COLO668 (cell line): ENCODE measurements around the gene FOXB1.

ENCODE experiments used
- DNase-seq: peaks from one replicate; lab custom pipeline; 2025; ENCODE audit not compliant: unreplicated experiment; lab: John Stamatoyannopoulos, UW

FOXB1 gene

DNA sequence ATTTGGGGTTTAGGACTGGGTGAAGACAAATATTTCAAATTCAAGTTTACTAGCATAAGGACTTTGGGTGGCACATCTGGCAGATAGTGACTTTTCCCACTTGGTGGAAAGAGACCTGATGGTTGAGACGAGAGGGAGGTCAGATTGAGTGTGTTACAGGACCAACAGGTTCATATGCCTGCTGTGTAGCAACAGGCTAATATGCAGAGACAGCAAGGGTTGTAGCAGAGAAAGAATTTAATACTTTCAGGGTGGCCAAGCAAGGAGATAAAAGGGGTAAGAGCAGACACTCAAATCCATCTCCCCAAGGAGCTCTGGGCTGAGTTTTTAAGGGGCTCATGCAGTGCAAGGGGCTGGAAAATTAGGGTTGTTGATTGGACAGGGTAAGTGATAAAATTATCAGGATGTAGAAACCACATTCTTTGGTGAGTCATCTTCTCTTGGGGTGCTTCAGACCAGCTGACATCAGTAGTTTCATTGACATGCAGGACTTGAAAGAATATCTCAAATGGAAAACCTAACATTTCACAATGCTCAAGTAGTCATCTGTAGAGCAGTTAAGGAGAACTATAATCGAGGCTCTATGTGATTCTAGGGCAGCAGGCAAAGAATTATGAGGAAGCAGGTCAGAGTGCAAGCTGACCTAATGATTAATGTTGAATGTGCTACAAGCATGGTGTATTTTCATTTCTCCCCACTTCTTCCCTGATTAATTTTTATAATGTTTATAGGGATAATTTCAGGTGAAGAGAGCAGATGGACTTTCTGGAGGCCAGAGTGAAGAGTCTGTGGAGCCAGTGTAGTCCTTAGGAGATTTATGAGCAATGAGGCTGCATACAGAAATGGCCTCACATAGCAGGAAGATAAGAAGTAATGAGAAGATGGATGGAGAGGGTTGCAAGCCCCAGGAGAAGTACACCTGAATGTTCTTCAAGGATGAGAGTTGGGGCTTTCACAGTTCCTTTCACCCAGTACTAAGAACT, 13.7 kb downstream of the FOXB1 start:
- DNase-seq = no peak

DNA sequence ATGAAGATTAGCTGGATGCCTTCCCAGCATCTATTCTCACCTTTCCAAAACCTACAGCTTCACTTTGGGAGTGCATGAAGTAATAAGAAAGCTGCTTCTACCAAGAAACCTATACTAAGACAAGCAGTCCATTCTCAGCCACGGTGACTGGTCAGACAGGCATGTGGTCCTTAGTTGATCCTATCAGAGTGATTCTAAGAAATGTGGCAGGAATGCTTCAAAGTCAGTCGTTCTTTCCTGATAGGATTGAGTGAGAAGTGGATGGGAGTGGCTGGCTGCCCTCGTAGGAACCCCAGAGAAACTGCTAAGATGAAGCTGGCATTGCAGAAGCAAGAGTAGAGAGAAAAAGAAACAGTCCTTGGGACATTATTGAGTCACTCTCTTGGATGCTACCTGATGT, 16.6 kb downstream of the FOXB1 start:
- DNase-seq = no peak

DNA sequence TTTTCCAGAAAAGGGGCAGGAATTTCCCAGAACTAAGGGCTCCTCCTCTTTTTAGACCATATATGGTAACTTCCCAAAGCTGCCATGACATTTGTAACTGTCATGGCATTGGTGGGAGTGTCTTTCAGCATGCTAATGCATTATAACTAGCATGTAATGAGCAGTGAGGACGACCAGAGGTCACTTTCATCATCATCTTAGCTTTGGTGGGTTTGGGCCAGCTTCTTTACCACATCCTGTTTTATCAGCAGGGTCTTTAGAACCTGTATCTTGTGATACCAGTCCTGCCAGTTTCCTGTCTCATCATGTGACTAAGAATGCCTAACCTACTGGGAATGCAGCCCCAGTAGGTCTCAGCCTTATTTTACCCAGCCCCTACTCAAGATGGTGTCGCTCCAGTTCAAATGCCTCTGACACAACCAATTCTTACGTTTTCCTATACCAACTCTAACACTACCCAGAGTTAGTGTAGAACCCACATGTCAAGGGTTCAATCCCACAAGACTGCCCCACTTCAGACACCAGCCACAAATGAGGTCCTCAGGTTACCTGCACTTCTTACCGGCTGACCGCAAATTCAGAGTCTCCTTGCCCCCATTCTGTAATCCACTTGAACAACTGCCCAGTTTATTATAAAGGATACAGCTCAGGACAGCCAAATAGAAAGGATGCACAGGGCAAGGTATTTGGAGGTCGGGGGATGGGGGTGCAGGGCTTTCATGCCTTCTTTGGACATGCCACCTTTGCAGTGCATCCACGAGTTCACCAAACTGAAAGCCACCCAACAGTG, 17.7 kb downstream of the FOXB1 start:
- no peak for DNase-seq

DNA sequence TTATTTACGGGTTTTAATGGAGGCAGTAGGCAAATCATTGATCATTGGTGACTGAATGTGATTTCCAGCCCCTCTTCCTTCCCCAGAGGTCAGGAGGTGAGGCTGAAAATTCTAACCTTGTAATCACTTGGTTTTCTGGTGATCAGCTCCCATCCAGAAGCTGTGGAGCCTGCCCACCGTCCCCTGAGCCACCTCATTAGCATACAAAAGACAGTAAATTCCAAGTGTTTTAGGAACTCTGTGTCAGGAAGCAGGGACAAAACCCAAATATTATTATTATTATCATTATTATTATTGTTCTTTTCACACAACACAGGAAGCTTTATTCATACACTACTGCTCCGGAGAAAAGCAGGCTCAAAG, 18.2 kb downstream of the FOXB1 start:
- DNase-seq = no peak

DNA sequence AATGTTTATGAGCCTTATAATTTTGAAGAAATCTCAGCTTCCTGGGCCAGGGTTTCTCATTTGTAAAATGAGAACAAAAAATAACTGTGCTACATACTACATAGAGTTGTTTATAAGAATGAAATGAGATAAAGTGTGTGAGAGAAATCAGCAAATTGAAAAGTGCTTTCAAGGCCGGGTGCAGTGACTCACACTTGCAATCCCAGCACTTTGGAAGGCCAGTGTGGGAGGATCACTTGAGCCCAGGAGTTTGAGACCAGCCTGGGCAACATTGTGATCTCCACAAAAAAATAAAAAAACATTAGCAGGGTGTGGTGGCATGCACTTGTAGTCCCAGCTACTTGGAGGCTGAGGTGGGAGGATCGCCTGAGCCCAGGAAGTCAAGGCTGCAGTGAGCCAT, 22.4 kb downstream of the FOXB1 start:
- DNase-seq = no peak

DNA sequence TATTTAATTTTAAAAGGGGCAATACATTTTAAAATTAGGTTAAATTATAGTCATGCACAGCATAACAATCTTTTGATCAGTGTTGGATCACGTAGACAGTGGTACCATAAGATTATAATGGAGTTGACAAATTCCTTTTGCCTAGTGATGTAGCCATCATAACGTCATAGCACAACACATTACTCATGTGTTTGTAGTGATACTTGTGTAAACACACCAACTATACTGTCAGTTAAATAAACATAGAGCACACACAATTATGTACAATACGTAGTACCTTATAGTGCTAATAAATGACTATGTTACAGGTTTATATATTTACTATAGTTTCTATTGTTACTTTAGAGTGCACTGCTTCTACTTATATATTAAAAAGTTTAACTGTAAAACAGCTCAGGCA, 31.2 kb downstream of the FOXB1 start:
- DNase-seq = no peak

DNA sequence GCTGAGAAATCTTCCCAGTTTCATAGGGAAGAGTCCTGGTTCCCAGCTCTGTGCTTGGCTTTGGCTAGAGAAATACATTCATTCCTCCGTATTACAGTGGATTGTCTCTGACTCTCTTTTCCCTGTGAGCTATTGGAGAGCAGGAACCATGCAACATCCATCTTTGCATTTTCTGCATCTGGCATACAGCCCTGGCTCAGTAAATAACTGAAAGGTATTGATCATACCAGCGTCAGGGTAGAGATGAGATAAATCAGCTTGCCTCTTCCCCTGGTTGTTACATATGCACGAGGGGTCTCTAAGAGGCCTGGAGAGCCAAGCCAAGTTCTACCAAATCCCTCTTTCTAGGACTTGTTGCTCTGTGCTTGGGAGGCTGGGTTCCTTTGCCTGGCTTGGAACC, 35.2 kb downstream of the FOXB1 start:
- DNase-seq = no peak

DNA sequence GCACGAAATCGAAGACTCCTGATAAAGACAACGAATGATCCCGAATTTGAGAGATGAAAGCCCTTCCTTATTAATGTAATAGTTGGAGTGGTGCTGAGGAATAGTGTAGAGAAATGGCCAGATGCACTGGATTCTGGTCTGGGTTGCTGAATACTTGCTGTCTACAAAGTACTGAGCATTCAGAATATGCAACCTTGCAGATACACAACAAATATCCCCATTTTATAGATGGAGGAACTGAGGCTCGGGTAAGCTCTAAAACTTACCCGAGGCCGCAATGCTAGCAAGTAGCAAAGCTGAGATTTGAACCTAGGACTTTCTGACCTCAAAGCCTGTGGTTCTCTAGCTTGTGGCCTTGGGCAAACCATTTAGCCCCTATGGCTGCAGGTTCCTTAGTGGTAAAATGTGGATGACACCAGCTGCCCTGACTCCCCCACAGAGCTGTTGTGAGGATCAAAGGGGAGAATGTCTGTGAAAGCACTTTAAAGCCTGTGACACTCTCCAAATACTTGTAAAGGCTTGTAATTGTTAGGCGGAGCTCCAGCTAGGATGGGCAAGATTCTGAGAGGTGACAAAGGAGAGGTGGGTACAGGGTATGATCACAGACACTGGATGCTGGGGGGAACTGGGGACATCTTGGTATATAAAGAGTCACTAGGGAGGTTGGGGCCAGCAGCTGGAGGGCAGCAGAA, 39.8 kb downstream of the FOXB1 start:
- no peak for DNase-seq

DNA sequence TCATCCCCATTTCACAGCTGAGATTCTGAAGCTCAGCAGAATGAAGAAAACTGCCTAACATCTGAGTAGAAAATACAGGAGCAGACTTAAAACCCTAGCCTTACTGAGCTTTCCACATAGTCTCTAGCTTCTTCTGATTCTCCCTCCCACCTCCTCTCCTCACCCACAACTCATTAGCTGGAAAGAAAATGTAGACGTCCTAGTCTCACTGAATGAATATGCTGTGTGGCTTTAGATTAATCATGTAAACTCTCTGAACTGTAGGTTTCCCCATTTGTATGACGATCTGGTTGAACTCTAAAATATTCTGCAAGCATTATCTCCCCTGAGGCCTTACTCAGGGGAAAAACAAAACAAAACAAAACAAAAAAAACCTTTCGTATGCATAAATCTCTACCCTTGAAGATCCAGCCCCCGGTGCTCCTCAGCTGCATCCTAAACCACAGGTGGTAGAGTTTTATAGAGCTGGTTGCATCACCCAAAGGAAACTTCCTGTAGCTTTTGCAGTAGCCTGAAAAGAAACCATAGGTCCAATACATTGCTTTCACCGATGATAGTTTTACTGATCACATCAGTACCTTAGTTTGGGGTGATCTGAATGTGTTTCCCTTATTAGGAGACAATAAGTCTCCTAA, 40.6 kb downstream of the FOXB1 start:
- DNase-seq = no peak

DNA sequence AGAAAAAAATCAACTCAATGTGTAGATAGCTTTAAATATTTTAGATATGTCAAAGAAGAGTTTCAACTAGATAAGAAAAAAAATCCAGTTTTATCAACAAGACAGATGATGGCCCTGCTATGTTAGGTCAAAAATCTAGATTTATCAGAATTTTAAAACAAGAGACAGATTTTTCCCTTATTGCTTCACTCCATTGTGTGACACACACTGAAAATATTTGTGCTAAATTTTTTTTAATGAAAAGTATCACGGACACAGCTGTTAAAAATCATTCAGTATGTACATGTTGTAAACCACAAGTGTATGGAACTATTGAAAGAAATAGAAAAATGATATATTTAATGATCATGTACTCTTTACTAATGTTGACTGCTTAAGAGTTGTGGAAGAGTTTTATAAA, 43.6 kb downstream of the FOXB1 start:
- DNase-seq = no peak

DNA sequence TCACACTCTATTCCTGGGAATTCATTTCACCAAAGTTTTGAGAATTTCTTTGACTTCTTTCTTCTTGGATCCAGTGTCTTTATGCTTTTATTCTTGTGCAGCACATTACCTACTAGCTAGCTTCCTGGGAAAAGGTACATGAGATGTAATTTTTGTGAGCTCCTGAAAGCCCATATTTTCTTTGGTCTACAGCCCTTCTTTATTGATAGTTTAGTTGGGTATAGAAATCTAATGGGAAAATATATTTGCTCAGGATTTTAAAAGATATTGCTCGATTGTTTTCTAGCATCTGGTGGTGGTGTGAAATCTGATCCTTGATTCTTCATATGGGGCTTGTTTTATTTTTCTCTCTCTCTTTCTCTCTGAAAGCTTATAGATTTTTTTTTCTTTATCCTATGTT, 45.8 kb downstream of the FOXB1 start:
- no peak for DNase-seq

DNA sequence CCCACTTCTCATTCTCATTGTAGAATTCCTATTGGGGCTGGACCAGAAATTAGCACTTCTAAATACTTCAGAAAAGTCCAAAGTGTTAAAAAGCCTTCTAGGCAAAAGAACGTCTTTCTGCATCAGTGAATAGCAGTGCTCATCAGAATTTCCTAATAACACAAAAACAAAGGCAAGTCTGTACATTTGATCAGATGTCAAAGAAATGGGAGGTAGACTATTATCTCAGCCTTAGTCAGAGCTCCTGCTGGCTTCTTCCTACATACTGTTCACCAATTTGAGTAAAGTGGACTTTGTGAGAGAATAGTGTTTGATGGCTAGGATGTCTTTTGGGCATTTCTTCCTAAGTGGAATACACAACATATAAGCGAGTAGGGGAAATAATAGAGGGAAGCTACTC, 48.7 kb downstream of the FOXB1 start:
- no peak for DNase-seq

DNA sequence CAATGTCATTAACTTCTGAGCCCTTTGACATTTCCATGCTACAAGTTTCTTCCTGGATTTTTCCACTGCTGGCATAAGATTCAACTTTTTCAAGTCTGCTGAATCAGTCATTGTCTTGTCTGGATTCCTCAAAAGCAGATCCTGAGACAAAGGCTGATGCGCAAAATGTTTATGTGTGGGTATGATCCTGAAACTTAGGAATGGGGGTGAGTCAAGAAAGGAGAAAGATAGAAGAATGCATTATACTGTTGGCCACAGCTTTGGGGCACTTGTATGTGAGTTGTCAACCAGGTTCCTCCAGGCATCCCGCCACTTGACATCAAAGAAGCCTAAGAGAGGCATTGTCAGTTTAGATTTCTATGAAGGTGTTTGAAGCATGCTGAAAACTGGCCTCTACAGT, 50.4 kb downstream of the FOXB1 start:
- no peak for DNase-seq
